Colon (tissue), 2 donors: ENCODE data around the gene GAS2L1.

Experiments
- FAIRE-seq: peaks from 2 replicates; lab custom pipeline; 2012; peaks lifted over from hg19 to GRCh38; lab: Jason Lieb, UNC
- donor health status: control.
- donor health status: control.

Gene GAS2L1

GRCh38 chr22:29306175-29306834, at the start of gene GAS2L1:
Gene GAS2L1, plus strand, starts transcription at chr22:29306650. Its CDS starts 1,456 bp downstream, at chr22:29308106.
- no peak for FAIRE-seq

GRCh38 chr22:29257751-29258181, 48.7 kb upstream of the GAS2L1 start:
- FAIRE-seq = no peak

DNA sequence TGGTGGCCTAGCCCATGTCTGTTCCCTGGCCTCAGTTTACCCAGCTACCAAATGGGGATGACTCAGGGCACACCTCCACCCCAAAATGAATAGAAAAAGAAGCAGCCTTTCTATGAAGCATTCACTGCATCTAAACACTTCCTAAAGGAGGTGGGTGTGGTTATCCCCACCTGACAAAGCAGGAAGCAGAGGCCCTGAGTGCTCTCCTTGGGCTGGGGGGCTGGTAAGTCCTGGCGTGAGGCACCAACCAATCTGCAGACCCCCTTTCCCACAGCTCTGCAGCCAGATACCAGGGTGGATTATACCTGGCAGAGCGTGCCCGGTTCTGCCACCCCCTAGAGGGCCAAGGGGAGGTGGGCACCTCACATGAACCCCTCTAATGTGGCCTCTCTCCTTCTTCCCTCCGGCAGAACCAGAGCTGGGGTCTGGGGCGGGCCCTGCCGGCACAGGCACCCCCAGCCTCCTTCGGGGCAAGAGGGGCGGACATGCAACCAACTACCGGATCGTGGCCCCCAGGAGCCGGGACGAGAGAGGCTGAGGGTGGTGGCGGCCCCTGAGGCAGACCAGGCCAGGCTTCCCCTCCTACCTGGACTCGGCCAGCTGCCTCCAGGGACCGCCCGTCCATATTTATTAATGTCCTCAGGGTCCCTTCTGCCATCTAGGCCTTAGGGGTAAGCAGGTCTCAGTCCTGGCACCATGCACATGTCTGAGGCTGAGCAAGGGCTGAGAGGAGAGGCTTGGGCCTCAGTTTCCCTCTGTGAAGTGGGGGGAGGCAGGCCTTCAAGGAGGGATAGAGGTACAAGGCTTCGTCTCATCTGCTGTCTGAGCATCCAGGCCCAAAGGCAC, 47.8 kb upstream of the GAS2L1 start:
- FAIRE-seq = no peak

DNA sequence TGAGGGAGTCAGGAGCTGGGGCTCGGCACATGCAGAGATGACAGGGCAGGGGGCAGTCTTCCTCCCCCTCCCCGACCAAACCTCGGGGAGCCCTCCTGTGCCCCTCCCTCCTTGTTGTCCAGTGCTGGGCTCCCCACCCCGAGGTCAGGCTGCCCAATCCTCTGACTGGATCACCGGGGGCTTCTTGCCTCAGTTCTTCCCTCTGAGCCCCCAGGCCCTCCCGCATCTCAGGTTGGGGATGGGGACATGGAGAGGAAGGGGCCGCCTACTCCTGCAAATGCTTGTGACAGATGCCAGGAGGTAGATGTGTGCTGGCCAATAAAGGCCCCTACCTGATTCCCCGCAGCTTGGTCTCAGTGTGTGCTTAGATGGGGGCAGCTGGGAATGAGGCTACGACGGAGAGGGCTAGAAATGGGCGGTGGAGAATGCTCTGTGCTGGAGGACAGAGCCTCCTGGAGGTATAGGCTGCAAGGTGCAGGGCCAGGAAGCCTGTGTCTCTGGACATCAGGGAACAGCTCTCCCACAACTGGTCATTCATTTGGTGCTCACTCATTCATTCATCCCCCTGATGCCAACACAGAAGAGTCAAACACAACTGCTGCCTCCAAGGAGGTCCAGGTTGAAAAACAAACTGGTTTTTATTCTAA, 47.1 kb upstream of the GAS2L1 start:
- no peak for FAIRE-seq

DNA sequence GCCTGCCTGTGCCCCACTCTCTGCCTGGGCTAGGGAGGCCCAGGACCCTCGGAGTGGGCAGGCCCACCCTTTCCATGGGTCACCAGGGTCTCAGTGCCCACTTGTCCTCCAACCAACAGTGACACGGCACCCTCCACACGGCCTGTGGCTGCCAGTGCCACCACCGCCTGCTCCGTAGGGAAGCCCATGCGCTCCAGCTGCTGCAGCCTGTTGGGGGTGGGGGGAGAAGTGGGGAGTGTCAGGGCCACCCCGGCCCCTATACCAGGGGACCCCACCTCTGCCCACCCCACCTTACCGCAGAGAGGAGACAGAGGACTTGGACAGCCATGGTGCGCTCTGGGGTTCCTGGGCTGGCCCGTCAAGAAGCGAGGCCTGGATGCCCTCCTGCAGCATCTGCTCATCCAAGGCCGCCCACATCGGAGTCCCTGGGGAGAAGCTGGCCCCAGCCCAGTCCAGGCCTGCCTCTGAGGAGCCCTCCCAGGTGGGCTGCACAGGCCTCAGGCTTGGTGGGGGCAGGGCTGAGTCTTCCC, 46.4 kb upstream of the GAS2L1 start:
- no peak for FAIRE-seq

DNA sequence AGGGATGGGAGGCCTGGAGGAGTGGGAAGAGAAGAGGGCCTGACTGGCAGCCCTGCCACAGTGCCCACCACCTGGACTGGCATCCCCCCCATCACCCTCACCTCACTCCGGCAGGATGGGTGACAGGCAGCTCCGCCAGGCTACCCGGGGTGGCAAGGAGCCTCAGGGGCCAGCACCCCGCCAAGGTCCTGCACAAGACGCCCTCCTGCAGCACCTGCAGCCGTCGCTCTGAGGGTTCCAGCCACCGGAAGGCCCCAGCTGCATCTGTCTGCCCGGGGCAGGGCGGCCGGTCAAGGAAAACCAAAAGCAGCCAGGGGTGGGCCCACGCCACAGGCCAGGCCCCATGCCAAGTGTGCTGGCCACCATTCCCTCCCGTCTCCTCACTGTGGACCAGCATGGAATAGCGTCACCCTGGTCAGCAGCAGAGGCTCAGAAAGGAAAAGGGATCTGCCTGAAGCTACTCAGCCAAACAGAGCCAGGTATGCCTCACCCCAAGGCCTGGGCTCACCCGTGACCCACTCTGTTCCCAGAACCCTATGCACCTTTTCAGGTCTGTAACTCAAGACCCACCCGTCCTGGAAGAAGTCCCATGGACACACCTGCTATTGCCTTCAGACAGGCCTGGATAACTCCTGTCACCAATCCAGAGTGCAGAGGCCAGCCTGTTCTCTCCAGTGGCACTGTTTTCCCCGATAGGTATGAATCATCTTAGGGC, 45.7 kb upstream of the GAS2L1 start:
- FAIRE-seq = no peak

GRCh38 chr22:29263791-29264276, 42.6 kb upstream of the GAS2L1 start:
- no peak for FAIRE-seq

DNA sequence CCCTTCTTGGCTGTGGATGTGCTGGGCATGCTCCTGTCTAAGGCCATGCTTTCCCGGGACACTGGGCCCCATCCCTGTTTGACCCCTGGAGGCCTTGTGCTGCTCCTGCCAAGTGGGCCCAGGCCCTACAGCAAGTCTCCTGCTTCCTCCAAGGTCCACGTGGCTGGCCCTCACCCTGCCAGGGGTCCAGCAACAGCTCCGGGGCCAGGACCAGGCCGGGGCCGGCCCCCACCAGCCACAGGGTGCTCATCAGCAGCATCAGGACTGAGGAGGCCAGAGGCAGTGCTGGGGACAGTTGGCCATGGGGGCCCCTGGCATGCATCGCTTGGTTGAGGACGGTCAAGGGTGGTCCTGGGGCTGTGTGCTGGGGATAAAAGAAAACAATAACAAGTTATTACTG, 41.1 kb upstream of the GAS2L1 start:
- FAIRE-seq = no peak

DNA sequence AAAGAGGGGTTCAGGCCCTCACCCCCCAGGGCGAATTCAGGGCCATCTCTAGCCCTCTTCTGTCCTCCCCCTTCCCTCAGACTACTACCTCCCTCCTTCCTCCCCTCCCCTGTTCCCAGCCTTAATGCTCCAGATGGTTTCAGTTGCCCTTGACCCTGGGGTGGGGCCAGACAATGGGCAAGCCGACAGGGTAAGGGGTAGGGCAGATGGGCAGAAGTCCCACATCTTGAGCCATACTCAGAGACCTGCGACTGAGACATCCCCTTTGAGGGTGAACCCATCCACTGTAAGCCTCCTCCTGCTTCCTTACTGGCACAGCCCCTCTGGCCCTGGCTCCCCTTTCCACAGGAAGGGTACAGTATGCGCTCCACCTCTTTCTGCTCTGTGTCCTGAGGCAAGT, 40.5 kb upstream of the GAS2L1 start:
- FAIRE-seq = no peak

- FAIRE-seq = no peak
Measured at GRCh38 chr22:29266564-29267461, 39.6 kb upstream of the GAS2L1 start.

- no peak for FAIRE-seq
Measured at GRCh38 chr22:29267462-29267857, 39.0 kb upstream of the GAS2L1 start.

DNA sequence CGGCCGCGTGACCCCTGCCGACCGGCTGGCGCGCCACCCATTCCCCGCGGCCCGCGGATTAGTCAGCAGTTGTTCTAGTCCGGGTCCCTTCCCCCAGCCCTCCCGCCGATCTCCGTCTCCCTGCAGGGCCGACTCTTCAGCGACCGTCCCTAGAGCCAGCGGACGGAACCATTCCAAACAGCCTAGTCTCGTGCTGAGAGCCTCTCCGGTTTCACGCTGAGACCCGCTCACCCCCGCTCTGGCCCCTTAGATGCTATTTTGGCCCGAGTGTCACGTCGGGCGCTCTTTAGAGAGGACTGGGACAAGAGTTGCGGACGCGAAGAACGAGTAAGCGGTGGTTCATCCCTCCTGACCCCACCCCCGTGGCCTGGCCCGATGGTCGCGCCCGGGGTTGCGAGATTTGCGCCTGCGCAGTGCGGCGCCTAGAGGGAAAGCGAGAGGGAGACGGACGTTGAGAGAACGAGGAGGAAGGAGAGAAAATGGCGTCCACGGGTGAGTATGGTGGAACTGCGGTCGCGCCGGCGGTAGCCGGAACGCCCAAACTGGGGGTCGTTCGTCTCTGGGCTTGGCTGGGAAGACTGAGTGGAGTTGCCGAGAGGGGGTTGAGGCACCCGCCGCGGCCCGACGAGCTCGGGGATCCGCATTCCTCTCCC, 38.5 kb upstream of the GAS2L1 start, which contains the start of the genes EWSR1 and RHBDD3:
Gene EWSR1 (plus strand): TSS at position 411 of the 653 bp plus-strand sequence. CDS start 69 bp downstream, at position 480.
Gene RHBDD3 (minus strand): TSS at position 124 of the 653 bp plus-strand sequence. CDS start 2,355 bp downstream, outside the sequence.
- FAIRE-seq = no peak

DNA sequence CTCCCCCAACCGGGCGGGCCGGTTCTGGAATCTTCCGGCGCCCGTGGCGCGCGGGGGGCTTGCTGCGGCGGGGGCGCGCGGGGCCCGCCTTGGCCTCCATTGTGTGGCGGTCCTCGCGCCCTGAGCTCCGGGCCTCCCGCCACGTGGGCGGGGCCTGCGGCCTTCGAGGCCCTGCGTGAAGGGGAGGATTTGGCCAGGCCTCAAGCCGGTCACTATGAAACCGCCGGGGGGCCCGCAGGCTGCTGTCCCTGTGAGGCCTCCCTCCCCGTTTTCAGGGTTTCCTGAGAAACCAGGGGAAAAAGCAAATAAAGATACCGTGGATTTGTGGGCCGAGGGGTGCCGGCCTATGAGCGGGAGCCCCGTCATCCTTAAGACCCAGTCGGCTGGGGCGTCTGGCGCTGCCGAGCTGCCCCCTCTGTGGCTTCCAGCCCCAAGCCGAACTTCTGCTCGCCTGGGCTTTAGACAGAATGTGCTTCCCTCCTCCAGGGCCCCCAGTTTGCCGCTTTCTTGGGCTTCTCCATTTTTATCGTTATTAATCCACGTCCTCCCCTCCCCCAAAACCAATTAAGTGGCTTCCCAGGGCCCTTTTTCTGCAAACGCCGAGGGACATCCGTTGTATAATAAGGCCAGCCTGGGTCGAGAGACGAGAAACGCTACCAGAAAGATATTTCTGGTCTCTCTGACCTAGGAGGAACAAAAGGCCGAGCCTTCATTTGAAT, 37.8 kb upstream of the GAS2L1 start:
- no peak for FAIRE-seq

GRCh38 chr22:29269230-29269604, 37.2 kb upstream of the GAS2L1 start:
- no peak for FAIRE-seq

- FAIRE-seq = no peak
Measured at GRCh38 chr22:29269731-29270474, 36.5 kb upstream of the GAS2L1 start.

DNA sequence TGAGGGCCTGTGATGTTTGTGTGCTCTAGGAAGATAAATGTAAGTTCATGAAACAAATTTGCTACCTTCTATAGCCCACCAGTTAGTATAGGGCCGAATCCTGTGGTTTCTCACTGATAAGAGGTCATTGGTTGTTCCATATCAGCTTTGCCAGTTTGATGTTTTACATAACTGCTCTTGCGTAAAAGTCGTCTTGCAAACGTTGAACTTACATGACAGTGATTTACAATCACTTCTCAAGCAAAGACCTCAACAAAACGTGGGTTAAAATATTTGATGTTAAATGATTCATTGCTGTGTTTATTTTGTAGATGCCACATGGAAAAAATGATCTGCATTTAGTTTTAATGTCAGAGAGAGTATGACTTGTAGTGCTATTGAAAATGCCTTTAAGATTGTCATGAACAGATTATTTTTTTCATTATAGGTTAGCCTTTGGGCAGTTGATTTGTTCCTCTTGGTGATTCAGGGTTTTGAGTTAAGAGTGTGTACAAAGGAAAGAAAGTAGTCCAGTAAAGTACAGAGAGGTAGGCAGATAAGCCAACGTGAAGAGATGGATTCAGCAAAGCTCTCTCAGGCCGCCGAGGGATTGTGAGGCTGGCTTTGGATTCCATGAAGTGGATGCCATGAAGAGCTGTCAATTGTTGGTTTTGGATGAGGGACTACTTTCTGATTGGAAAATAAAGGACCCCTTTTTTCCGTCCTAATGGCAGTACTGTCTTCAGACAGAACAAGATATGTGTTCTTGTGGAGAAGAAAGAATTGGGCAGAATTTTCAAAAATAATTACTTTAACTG, 35.8 kb upstream of the GAS2L1 start:
- no peak for FAIRE-seq

DNA sequence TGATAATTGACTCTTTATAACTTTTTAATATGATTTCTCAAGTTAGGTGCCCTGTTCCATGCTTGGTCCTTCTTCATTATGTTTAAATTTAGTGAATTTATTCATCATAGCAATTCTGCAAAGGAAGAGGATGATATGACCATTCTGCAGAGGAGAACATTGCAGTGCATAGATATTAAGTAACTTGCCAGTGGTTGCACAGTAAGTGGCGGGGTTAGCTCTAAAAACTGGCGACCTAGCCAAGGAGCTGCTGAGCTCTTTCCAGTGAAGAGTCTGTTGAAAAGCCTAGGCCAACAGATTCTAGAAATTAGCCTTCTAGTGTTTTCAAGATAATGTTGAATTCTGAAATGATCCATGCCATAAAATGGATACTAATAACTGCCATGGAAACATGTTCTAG, 33.8 kb upstream of the GAS2L1 start:
- no peak for FAIRE-seq

GRCh38 chr22:29275167-29275566, 31.3 kb upstream of the GAS2L1 start:
- FAIRE-seq = no peak
